Fibroblast of gingiva (primary cell): ENCODE results near the gene SWT1.
"Not testable (repeated sequence)": the region's sequence is repeated elsewhere in the genome, so short reads cannot be mapped to it uniquely, and the experiment has no call there.

Experiments
- DNase-seq: peaks from one replicate; pipeline ENCODE4 v3.0.0-alpha.2; 2011; ENCODE audit warnings: low read depth

Gene SWT1

DNA sequence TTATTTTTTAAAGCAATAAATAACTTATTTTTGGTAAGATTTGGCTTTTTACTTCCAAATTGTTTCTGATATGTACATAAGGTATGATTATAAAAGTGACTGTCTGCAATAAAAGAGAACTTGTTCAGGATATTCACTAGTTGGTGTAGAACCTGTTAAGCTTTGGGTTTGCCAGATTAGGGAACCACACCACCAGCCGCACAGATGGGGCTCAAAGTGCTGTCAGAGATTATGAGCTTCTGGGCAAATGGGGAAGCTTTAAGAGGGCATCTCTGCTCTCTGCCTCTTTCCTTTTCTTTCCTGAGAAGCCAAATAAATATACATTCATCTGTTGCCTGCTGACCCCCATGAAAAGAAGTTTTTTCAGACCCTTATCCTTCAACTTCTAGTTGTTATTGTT is 134.7 kb downstream of the SWT1 start:
- no peak for DNase-seq

DNA sequence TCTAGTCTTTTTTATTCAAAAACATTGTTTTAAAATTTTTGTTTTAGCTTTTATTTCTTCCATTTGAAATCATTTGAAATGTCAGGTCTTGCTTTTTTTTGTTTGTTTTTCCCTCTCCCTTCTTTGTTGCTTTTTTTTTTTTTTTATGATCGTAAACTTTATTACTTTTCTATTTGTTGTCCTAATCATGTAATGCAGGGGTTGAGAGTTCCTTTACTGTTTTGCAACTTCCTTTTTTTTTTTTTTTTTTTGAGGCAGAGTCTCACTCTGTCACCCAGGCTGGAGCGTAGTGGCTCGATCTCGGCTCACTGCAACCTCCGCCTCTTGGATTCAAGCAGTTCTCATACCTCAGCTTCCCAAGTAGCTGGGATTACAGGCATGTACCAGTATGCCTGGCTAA is 135.3 kb downstream of the SWT1 start:
- DNase-seq = no peak

DNA sequence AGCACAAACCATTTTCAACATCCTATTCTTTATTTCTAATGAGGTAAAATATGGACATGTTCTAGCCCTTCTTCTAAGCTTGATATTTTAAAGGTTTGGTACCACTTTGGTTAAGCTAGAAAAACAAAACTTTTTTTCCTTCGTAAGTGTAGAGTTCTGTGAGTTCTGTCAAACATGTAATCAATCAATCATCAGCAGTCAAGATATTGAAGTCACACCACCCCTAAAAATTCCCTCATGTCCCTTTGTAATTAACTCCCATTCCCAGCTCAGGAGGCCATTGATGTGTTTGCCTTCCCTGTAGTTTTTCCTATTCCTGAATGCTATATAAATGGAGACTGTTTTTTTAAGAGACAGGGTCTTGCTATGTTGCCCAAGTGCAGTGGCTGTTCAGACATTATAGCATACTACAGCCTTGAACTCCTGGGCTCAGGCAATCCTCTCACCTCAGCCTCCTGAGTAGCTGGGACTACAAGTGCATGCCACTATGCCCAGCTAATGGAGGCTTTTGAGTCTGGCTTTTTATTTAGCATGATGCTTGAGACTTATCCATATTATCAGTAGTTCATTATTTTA is 137.1 kb downstream of the SWT1 start:
- no peak for DNase-seq

DNA sequence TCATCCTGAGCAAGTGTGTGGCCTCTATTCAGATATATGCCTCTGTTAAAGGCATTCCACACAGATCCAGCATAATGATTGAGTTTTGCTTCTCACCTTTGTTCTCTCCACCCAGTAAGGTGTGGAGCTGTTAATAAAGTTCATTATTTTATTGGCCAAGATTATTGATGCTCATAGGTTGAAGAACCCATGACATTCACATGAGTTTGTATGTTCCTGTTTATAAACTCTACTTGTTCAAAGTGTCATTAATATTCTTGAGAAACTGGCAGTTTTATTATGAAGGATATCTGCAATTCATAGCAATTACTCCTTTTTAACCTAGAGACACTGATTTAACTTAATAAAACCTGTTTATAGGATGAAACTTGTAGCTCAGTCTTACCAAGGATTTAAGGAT is 138.1 kb downstream of the SWT1 start:
- DNase-seq = no peak

DNA sequence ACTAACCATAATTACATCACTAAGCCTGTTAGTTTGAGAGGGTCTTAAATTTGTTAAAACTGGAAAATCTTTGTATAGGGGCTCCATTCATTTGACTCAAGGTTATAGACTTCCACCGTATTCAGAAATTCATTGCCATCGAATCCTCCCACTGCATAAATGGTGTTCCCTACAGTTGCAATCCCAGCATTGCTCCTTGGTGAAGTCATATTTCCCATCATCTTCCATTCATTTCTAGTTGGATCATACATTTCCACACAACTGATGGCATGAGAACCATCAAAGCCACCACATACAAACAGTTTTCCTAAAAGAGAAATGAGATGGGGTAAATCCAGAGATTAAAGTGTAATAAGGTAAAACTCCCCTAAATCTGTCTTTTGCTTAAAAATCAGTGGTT is 141.0 kb downstream of the SWT1 start:
- no peak for DNase-seq

DNA sequence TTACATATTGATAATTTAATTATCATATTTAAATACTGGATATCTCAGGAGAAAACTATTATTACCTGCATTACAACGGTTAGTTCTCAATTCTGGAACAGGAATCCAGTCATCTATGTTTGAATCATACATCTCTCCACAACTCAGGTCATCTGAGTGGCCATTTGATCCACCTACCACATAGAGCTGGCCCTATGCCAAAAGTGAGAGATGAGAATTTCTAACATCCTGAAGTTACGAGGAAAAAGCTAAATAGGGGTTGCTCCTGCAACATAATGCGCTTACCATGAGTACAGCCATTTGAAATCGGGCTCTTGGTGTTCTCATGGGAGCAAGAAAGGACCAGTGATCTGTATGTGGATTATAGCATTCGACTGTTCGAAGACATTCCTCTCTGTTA is 143.2 kb downstream of the SWT1 start:
- DNase-seq = no peak

DNA sequence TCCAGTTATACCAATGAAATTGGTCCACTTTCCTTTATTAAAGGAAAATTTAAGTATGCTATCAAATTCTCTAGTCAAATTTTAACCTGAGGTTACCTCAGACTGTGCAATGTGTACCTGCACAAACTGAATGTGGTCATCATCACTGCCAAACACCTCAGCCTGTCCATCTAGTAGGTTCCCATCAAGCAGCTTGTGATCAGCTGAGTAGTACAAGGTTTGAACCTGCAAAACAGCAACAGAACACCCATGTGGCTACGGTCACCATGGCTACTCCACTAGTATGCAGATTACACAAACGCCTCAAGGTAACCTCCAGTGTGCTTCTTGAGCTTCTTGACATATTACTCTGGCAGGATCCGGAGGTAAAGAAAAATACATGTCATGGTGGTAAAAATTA is 148.5 kb downstream of the SWT1 start:
- no peak for DNase-seq

DNA sequence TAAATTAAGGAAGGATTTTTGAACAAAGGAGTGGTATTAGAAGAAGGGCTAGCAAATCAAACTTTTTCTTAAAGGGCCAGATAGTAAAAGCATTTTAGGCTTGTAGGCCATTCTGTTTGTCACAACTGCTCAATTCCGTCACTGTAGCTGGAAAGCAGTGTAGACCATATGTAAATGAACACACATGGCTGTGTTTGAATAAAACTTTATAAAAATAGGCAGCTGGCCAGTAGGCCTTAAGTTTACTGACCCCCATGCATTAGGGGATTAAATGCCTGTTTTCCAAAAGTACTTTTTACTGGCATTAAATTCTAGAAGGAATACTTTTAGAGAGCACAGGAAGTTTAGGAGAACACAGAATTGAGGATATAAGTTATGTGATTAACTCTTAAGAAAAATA is 151.2 kb downstream of the SWT1 start:
- no peak for DNase-seq

DNA sequence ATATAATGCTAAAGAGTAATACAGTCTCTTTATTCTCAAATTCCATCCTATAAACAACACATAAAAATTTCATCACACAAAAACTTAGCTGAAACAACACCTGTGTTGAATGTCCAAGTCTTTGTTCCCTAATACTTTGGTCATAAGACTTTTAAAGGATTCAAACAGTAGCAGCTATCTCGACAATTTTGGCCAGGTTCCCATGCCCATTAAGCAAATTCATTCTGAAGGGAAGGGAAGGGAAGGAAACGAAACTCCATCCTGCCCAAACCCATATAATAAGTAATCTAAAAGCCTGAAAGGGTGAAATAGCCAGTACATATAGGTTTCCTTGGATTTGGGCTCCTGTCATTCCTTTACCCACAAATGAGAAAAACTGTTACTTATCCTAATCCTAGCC is 152.6 kb downstream of the SWT1 start:
- DNase-seq = no peak

DNA sequence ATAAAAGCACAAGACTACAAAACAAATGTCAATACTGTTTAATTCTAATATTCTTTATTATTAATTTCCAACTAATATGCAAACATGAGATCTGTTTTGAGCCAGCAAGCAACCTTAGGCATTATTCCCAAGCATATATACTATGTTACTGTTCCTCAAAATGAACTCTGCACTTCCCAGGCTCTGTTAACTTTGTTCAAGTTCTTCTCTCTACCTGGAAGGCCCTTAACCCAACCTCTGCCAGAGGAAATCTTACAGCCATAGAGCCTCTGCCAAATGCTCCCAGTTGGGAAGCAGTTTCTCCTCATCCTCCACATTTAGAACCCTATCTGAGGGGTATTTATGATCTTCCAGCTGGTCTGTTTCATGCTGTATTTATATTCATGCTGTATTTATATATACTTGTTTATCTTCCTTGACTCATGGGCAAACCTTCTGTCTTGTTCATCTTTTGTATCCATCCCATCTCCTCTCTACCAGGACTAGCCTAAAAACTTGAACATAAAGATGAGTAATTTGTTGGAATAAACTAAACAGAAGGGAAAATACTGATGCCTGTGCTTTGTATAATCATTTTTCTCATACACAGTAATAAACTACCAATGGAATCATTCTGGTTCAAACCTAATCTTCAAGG is 154.7 kb downstream of the SWT1 start:
- DNase-seq = no peak

DNA sequence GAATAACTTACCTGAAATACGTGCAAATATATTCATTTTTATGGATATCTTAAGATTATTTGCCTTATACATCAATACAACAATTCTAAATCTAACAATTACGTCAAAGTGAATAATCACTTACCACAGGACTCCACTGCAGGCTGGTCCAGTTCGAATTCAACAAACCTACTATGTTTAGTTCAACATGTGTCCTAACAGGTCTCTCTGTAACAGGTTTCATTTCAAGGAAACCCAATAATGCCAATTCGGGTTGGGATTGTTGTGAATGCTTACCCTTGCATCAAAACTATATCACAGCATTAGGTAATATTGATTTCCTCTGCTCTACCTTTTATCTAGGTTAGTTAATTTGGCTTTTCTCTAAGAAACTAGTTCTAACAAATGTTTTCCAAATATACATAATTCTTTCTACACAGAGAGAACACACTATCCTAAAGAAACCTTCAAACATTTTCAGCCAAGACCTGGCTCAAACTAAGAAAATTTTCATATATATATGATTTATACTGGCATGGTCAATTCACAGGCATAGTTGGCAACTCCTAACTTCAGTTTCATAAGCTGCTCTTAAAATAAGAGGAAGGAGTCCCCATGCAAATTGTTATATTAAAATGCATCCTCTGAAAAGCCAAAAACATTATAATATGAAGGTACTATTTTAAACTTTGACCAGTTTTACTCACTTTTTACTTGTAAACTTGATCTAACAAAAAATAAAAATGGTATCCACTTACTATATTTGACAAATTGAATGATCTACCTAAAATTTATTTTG is 155.6 kb downstream of the SWT1 start:
- DNase-seq = no peak

DNA sequence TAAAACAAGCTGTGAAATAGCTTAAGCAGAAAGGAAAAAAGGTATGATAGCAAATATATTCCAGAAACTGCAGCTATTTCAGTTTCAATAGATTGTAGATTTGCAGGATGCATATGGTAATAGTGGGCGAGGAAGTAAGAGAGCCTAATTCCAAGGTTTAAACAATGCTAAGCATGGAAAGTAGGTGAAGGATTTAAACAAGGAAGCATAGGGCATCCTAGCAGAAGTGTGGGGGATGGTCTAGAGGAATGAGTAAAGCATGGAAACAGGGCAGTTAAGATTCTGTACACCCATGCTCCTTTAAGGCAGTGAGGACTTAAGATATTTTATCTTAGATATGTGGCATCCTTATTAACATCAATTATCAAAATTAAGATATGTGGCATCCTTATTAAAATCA is 157.4 kb downstream of the SWT1 start:
- no peak for DNase-seq

DNA sequence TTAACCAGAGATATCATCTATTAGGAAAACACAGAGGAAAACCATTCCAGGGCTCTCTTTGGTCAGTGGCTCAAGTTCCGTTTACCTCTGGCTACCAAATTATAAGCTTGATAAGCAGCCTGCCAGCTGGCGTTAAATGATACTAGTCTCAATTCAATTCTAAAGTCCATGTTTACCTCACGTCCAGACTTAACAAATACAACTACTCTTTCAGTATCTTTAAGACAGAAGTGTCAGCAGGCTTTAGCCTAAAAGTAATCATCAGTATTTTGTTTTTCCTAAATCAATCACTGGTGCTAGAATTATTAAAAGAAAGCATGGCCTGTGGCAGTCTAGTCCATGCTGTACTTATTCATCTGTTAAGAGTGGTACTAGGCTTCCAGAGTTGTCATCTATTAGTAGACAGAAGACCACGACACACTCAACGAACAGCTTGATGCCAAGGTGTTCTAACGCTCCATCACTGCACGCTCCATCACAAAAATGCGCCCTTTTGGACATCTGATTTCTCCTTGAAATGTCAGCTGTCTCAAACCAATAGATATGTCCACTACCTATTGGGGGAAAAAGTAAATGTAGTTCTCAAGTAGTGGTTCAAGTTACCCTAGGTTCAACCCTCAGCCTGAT is 158.6 kb downstream of the SWT1 start:
- DNase-seq = no peak

DNA sequence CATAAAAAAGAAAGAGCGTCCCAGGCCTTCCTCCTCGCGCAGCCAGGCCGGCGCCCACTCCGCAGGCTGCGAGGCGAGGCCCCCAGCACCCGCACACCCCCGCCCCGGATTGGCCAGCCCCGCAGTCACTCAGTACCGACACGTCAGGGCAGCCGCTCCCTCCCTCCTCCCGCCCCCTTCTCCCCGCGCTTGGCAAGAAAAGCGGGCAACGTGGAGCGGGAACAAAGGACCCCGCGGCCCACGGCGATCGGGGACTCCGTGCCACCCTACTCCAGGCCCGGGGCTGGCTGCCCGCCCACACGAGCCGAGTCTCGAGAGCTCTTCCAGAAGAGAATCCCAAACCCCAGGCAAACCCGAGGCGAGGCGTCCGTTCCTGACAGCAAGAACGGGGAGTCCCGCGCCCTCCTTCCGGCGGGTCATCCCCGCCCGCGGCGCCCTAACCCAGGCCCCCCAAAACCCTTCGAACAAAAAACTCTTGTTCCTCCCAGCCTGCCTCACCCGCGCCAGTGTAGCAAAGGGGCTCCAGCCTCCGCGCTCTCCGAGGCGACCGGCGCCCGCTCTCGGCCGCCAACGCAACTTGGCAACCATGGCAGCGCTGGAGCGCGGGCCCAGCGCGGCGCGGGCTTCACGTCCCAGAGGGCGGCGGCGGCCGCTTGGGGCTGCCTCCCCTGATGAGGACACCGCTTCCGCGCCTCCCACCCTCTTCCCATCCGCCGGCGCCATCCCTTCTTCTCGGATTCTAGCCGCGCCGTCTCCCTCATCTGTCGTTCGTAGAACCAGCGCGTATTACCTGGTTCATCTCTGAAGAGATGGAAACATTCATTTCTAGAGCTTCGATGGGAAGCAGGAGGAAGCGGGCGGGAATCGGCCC is 159.4 kb downstream of the SWT1 start:
- peak; percentile 94 for DNase-seq

DNA sequence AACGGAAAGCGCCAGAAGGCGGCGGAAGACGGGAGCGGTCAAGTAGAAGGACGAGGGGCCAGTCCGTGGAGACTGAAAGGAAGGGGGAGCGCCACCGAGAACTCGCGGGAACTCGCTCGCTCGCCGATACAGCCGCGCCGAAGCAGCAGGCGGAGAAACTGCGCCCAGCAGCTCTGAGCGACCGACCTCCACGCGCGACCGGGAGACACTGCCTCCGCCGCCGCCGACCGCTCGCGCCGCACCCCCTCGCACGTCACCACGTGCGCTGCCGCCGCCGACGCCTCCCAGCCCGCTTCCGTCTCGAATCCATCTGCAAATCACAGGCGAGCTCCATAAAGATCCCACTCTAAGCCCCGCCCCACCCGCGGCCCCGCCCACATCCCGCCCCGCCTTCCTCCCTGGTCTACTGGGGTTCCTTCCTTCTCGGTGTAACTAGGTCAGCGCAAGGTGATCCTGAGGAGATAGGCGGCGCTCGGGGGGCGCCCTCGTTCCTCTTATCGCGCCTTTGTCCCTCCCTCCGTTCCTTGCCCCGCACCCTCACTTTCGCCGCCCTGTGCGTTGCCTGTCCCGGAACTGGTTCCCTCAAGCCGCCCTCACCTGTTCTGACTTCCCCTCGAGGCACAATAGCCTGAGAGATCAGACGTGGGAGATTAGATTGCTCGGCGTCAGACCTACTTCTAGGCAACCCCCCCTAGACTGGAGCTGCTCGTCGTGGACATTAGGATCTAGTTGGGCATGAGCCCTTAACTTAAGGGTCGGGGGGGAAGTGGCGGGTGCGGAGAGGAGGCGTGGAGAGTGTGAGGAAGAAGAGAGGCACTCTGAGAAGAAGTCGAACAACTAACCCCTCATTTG is 160.3 kb downstream of the SWT1 start, which contains the start of gene IVNS1ABP:
Gene IVNS1ABP, minus strand, starts transcription at position 210 of the 852 bp plus-strand sequence. CDS start 7,750 bp downstream, outside the sequence.
- DNase-seq = peak; percentile 93

DNA sequence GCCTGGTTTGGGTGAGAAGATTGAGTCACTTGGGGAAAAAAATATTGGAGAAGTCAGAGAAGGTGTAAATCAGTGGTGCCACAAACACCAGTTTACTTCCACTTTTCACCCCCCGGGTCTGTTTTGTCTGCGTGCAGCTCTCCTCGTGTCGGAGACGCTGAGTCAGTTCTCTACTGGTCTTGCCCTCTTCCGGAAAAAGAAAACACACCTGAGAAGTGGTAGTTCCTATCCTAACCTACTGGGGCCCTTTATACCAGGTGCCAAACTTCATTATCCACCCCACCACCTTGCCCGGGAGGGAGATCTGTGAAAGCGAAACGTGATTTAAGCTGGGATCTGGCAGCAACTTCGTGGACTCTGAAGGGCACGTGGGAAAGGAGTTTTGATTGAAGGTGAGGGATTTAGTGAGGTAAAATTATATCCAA is 160.9 kb downstream of the SWT1 start:
- DNase-seq = no peak

DNA sequence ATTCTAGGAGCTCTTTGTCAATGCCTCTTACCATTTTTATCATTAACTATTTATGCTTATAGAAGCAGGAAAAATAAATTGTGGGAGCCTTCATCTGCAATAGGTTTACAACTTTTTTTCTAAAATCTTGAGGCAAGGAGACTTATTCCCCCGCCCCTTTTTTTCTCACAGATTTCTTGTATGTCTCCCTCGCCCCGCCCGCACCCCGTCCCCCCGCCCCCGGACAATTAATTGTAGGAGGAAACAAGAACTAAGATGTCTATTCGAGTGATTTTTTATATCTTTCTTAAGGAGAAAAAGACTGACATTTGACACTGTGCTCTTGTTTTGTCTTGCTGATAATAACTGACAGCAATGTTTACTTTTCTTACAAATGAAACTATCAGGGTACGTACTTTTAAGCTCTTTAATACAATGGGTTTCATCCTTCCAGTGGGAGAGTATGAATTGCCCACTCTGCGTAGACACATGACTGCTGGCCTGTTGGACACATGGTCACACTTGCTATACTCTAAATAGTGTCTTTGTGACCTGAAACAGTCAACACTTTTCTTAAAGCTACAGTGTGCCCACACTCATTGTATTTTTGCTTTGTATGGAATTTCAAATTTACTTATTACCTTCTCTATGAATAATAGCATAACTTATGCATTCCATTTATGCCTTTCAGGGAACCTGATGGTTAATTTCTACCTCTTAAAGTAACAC is 161.6 kb downstream of the SWT1 start:
- DNase-seq = no peak

DNA sequence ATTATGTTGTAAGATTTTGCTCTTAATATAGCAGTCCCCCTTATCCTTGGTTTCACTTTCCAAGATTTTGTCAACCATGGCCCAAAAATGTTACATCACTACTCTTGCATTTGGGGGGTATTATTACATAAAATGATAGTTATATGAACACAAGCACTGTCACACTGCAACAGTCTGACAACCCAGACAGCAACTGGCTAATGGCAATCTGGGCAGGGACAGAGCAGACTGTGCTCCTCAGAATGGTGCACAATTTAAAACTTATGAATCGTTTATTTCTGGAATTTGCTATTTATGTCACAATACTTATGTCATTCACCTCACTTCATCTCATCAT is 162.1 kb downstream of the SWT1 start:
- DNase-seq = no peak

DNA sequence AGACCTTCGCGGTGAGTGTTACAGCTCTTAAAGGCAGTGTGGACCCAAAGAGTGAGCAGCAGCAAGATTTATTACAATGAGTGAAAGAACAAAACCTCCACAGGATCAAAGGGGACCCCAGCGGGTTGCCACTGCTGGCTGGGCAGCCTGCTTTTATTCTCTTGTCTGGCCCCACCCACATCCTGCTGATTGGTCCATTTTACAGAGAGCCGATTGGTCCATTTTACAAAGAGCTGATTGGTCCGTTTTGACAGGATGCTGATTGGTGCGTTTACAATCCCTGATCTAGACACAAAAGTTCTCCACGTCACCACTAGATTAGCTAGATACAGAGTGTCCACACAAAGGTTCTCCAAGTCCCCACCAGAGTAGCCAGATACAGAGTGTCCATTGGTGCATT is 164.1 kb downstream of the SWT1 start:
- not testable (repeated sequence) for DNase-seq

DNA sequence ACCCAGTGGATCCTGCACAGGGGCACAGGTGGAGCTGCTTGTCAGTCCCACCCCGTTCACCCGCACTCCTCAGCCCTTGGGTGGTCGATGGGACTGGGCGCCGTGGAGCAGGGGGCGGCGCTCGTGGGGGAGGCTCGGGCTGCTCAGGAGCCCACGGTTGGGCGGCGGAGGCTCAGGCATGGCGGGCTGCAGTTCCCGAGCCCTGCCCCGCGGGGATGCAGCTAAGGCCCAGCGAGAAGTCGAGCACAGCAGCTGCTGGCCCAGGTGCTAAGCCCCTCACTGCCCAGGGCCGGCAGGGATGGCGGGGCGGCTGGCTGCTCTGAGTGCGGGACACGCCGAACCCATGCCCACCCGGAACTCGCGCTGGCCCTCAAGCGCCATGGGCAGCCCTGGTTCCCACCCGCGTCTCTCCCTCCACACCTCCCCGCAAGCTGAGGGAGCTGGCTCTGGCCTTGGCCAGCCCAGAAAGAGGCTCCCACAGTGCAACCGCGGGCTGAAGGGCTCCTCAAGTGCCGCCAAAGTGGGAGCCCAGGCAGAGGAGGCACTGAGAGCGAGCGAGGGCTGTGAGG is 164.8 kb downstream of the SWT1 start:
- DNase-seq = not testable (repeated sequence)
